WERI-Rb-1 (cell line): ENCODE measurements around the gene RAB24.
"Not testable (repeated sequence)": the region's sequence is repeated elsewhere in the genome, so short reads cannot be mapped to it uniquely, and the experiment has no call there.

ENCODE experiments used
- DNase-seq: peaks from one replicate; pipeline ENCODE4 v3.0.0-alpha.2; 2020
- H3K27ac ChIP-seq: fragments of 250-450 bp; sonication (Bioruptor Pico); 2 replicates; pipeline ENCODE4 v1.5.1; 2020; ENCODE audit warnings: mild to moderate bottlenecking, moderate library complexity
- H3K27me3 ChIP-seq: fragments of 250-450 bp; sonication (Bioruptor Pico); 2 replicates; pipeline ENCODE4 v1.5.1; 2021; ENCODE audit warnings: mild to moderate bottlenecking, low read depth, moderate library complexity; ENCODE audit not compliant: insufficient read depth, severe bottlenecking
- H3K36me3 ChIP-seq: fragments of 250-450 bp; sonication (Bioruptor Pico); 2 replicates; pipeline ENCODE4 v1.5.1; 2020; ENCODE audit warnings: mild to moderate bottlenecking, moderate library complexity
- H3K4me3 ChIP-seq: 2 replicates; pipeline ENCODE4 v1.5.1; 2011; ENCODE audit warnings: low read depth, mild to moderate bottlenecking, control low read depth, low read length
- H3K9me3 ChIP-seq: fragments of 250-450 bp; sonication (Bioruptor Pico); 2 replicates; pipeline ENCODE4 v1.5.1; 2021; ENCODE audit warnings: mild to moderate bottlenecking, moderate library complexity; ENCODE audit not compliant: severe bottlenecking
- CTCF ChIP-seq: IDR thresholded peaks from 2 replicates; pipeline ENCODE4 v1.5.1; 2011; ENCODE audit warnings: low read depth, mild to moderate bottlenecking, control low read depth, inconsistent platforms, low read length

Gene RAB24

GRCh38 chr5:177349362-177349647 lies 45.8 kb upstream of the RAB24 start:
- Histone ChIP-seq H3K27ac (no peak overlapping the region), H3K36me3 (no peaks in the 10 kb centered on the region; the same call in 1 of the 2 replicates), H3K9me3 (no peaks in the 10 kb centered on the region), H3K27me3 (no peaks in the 10 kb centered on the region), H3K4me3 (no peak overlapping the region)
- TF ChIP-seq CTCF: no peak
- DNase-seq: no peak

GRCh38 chr5:177347699-177348098 lies 44.2 kb upstream of the RAB24 start:
- no peak for TF ChIP-seq CTCF
- DNase-seq: no peak
- no peaks in the 10 kb centered on the region for H3K27me3 ChIP-seq
- H3K9me3 ChIP-seq: no peaks in the 10 kb centered on the region
- H3K36me3 ChIP-seq: no peaks in the 10 kb centered on the region; the same call in 1 of the 2 replicates
- no peak overlapping the region for H3K27ac ChIP-seq
- no peak overlapping the region for H3K4me3 ChIP-seq

- no peaks in the 10 kb centered on the region for H3K9me3 ChIP-seq
- H3K36me3 ChIP-seq: no peaks in the 10 kb centered on the region; the same call in 1 of the 2 replicates
- no peak for DNase-seq
- no peak overlapping the region for H3K27ac ChIP-seq
- H3K27me3 ChIP-seq: no peaks in the 10 kb centered on the region
- TF ChIP-seq CTCF: no peak
- H3K4me3 ChIP-seq: no peak overlapping the region
Observed at GRCh38 chr5:177346820-177347219, 43.3 kb upstream of the RAB24 start.

- Histone ChIP-seq H3K27ac (no peak overlapping the region), H3K36me3 (no peaks in the 10 kb centered on the region; the same call in 1 of the 2 replicates)
- DNase-seq: no peak
Observed at GRCh38 chr5:177344891-177345290, 41.4 kb upstream of the RAB24 start.

GRCh38 chr5:177343777-177344176 lies 40.3 kb upstream of the RAB24 start:
- TF ChIP-seq CTCF: no peak
- no peaks in the 10 kb centered on the region for H3K36me3 ChIP-seq

More at GRCh38 chr5:177344891-177345290, 41.4 kb upstream of the RAB24 start:
- H3K9me3 ChIP-seq: no peaks in the 10 kb centered on the region
- no peaks in the 10 kb centered on the region for H3K27me3 ChIP-seq
- TF ChIP-seq CTCF: no peak
- H3K4me3 ChIP-seq: no peak overlapping the region

GRCh38 chr5:177343000-177343399 lies 39.5 kb upstream of the RAB24 start:
- not testable (repeated sequence) for H3K4me3 ChIP-seq, H3K27ac ChIP-seq, H3K36me3 ChIP-seq, DNase-seq, H3K9me3 ChIP-seq, H3K27me3 ChIP-seq

More at GRCh38 chr5:177343777-177344176, 40.3 kb upstream of the RAB24 start:
- no peak overlapping the region for H3K4me3 ChIP-seq
- H3K27me3 ChIP-seq: no peaks in the 10 kb centered on the region
- no peak overlapping the region for H3K27ac ChIP-seq
- H3K9me3 ChIP-seq: no peaks in the 10 kb centered on the region
- no peak for DNase-seq
